ENCODE measurements around the gene LMOD1.
"Not testable (repeated sequence)": the region's sequence is repeated elsewhere in the genome, so short reads cannot be mapped to it uniquely, and the experiment has no call there.

The LMOD1 gene

DNA sequence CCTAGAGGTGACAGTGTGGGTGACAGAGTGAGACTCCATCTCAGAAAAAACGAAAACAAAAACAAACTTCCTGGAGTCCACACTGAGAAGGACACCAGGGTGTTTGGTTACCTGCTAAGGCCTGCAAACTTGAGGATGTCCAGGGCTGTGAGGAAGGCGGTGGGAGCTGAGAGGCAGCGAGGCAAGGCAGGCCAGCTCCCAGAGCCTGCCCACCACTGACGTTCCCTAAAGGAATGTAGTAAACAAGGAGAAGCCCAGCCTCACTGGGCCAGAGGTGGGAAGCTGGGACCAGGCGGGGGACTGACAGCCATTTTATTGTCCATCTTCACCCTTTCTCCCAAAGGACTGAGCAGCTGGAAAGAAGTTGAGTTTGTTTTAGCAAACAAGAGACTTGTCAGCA is 33.5 kb downstream of the LMOD1 start:
- no peak for DNase-seq

DNA sequence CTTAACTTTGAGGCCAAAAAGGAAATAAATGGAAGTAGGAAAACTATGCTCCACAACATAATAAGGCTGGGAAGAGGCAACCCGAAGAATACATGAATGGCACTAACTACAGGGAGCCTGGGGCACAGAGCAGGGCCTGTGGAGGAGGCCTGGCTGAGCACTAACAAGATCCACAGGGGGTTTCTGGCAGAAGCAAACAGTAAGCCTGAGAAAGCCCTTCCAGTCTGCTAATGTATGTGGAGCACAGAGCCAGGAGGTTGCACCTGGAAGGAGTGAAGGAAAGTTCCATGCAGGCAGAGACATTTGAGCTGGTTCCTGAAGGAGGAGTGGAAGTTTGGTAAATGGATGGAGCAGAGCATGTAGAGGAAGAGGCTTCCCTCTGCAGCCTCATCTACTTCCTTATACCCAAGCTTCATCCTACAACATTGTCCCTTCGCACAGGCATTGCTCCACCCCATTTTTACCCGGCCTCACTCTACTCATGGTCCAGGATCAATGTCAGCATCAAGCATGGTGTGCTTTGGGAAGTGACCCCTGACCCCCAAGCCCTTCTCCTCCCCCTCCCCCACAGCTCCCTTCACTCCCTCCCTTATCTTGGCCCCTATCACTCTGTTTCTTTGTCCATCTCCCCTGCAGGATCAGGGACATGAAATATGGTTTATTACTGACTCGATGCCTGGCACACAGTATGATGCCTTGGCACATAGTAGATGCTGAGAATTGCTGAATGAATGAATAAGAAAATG is 34.3 kb downstream of the LMOD1 start:
- no peak for DNase-seq

- DNase-seq, result no peak
Observed at GRCh38 chr1:201907621-201908020, 38.7 kb downstream of the LMOD1 start.

DNA sequence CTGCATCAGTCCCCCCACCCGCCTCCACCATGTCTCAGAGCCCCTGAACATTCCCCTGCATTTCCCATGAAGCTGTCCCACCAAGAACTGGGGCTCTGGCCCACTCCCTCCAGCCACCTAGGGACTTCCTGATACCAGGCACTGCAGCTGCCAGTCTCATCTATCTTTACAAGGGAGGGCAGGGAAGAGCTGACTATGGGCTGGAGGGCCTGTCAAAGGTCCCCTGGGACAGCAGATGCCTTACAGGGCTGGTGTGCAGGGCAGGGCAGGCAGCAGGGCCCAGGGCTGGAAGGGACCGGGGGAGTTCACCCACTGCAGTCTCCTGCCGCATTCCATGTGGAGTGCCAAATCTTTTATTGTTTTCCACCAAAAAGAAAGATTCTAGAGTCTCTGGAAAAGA is 40.0 kb downstream of the LMOD1 start:
- no peak for DNase-seq

GRCh38 chr1:201905234-201905890 is 41.0 kb downstream of the LMOD1 start:
- DNase-seq, result no peak

- no peak for DNase-seq
Observed at GRCh38 chr1:201904579-201904978, 41.8 kb downstream of the LMOD1 start.

- DNase-seq, result no peak
Observed at GRCh38 chr1:201903135-201903534, 43.2 kb downstream of the LMOD1 start.

DNA sequence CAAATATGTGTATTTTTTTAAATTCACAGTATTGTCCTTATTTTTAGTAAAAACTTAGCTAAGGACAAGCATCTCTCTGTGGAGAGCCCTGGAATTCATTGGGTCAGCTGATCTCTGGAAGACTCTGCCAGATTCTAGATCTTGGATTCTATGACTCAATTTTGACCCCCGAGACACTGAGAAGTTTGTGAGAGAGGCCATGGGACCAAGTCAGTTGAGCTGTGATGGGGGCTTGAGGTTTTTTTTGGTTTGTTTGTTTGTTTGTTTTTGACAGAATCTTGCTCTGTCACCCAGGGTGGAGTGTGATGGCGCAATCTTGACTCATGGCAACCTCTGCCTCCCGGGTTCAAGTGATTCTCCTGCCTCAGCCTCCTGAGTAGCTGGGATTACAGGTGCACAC is 44.1 kb downstream of the LMOD1 start:
- no peak for DNase-seq

DNA sequence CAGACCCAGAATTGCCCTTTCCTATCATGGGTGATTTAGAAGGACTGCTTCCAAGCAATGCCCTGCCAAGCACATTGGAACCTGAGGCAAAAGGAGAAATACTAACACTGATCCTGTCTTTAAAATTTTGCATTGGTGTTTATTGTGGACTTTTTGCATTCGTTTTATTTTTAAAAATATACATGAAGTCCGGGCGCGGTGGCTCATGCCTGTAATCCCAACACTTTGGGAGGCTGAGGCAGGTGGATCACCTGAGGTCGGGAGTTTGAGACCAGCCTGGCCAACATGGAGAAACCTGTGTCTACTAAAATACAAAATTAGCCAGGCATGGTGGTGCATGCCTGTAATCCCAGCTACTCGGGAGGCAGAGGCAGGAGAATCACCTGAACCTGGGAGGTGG is 45.3 kb downstream of the LMOD1 start:
- DNase-seq, result not testable (repeated sequence)

GRCh38 chr1:201900476-201900875 is 45.9 kb downstream of the LMOD1 start:
- no peak for DNase-seq

- no peak for DNase-seq
Observed at GRCh38 chr1:201899683-201900429, 46.5 kb downstream of the LMOD1 start.

- DNase-seq, result no peak
Observed at GRCh38 chr1:201898992-201899391, 47.4 kb downstream of the LMOD1 start.

DNA sequence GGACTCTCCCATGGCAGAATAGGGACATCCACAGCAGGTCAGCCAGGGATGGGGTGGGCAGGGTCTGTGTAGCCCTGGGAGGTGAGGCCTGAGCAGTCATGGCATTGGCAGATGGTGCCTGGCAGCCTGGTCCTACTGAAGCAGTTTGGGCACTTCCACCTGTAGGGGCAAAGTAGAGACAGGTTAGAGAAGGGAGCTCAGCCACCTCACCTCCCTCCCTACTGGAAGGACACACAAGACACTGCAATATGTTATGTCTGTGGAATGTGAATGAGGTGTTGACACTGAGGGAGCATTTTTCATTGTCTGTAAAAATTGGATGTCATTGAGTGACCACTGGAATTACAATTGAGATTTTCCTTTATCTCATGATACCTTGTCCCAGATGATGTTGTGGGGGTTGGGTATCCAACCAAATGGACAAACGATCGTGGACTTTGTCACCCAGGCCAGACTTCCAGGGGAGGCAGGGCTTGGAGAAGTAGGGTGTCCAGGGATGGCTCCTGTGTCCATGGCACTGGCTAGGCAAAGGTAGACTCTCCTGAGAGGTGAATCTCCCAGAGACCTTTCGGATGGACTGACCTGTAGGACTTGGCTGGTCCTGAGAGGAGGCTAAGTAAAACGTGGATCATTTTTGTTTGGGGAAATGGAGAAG is 48.0 kb downstream of the LMOD1 start:
- DNase-seq, result no peak

GRCh38 chr1:201896951-201897391 is 49.4 kb downstream of the LMOD1 start:
- DNase-seq, result no peak

GRCh38 chr1:201895913-201896807 is 50.2 kb downstream of the LMOD1 start:
- peak; percentile 43 for DNase-seq

DNA sequence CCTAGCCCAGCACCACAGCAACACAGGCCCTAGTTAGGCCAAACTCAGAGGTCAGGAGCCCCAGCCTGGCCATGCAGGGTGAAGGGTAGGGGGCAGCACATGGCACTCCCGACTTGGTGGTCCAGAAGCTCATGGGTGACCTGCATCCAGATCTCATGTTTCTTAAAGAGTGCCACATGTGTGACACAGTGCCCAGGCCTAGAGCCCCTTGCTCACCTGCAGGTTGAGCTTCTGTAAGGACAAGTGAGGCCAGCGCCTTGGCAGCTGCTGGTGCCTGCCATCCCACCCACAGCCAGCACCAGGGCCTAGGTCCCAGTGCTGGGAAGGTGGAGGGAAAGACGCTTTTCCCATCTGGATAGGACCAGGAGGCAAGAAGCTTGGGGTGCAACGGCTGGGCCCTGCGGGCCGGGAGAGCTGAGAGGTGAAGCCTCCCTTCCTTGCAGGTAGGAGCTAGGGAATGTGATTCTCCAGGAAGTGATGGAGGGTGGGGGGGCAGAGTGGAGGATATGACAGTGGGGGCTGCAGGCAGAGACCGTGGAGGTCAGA is 51.2 kb downstream of the LMOD1 start:
- DNase-seq, result no peak

DNA sequence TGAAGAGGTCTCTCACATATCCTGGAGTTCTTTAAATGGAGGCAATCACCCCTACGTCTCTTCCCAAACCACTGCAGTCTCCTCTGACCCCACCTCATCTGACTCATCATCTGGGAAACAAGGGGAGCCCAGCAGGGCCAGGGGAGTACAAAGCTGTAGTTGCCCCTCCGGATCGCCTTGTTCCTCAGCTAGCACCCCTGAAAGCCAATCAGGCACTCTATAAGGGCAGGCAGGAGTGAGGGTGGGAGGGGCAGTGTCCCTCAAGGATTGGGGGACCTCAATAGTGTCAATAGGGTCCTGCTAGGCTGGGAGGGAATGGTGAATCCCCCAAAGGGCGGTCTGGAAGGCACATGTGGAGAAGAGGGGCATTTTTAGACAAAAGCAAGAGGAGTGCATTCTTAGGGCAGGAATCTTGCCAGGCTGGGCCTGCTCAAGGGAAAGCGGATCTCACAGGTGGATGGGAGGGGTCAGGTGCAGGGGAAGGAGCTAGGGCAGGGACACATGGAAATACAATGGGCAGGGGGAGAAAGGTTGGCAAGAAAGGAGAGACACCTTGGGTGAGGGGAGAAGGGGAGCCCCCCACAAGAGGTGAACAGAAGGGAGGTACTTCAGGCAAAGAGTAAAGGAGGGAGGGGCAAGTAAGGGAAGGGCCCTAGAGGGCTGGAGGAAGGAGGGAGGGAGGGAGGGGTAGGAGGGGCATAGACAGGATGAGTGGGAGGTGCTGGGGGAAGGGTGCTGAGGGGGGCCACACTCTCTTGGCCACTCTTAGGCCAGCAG is 51.8 kb downstream of the LMOD1 start:
- DNase-seq, result no peak

GRCh38 chr1:201893431-201893830 is 52.9 kb downstream of the LMOD1 start:
- DNase-seq, result no peak

DNA sequence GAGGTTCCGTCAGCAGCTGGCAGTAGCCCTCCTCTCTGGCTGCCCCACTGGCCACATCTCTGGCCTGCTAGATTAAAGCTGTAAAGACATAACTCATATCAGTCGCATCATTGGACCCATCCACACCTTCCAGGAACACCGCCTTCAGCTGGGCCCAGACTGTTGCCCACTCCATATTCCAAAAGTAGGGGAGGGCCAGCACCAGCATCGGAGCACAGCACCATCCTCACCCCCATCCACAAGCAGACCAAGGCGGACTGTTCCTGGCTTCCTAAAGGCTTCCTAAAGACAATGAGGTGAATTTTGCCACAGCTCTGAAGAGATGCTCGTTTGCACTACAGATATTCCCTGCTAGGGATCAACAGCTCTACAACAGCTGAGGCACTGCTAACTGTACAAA is 54.1 kb downstream of the LMOD1 start:
- DNase-seq, result no peak

DNA sequence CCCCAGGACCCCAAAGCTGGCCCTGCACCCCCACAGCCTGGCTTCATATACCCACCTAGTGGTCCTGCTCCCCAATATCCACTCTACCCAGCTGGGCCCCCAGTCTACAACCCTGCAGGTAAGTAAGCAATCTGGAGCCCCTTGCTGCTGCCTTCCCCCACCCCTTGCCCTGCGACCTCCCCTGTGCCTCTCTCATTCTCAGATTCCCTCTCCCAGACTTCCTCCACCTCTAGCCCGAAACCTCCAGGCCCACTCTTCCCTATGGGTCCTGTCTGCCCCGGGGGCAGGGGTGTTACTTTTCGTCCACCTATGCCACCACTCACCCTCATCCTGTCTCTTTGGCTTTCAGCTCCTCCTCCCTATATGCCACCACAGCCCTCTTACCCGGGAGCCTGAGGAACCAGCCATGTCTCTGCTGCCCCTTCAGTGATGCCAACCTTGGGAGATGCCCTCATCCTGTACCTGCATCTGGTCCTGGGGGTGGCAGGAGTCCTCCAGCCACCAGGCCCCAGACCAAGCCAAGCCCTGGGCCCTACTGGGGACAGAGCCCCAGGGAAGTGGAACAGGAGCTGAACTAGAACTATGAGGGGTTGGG is 54.8 kb downstream of the LMOD1 start:
- DNase-seq, result no peak

Data from GOT3 (cell line).